ENCODE measurements around the gene SSPN.

The SSPN gene, protein sequence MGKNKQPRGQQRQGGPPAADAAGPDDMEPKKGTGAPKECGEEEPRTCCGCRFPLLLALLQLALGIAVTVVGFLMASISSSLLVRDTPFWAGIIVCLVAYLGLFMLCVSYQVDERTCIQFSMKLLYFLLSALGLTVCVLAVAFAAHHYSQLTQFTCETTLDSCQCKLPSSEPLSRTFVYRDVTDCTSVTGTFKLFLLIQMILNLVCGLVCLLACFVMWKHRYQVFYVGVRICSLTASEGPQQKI

GRCh38 chr12:26195250-26195640 lies at the start of gene SSPN:
SSPN (plus strand) TSS chr12:26195573; CDS start chr12:26195673, 100 bp downstream.
- peak; percentile 60 for ATAC-seq
- TF ChIP-seq TOX (CRISPR knock-in tag; IDR thresholded peaks at IDR 0.05; ENCODE audit: borderline replicate concordance), result no peak

- ATAC-seq, result no peak
These were observed 47.1 kb upstream of the SSPN start for GRCh38 chr12:26148291-26148690.

DNA sequence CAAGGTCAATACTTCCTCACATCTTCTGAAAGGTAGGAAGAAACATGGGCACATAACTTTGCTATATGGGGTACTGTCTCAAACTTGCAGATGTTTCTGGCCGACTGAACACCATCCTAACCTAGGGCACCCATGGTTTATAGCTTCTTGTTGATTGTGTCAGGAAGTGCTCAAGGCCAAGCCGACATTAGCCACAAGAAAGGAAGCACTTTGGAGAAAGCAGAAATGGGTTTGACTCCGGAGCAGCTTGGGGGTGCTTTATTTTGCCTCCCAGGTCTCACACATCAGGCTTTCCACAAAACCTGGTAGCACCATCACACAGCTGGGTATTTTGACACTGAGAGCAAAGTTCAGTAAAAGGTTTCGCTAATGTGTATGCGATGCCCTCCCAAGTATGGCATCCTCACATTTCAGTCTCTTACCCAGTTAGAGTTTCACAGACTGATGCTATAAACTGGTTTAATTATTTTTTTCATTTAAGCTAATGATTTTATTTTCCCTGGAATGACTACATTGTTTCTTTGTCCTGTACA lies 45.3 kb upstream of the SSPN start:
- TF ChIP-seq ZFP3 (CRISPR knock-in tag; IDR thresholded peaks at IDR 0.05), result no peak
- no peak for ATAC-seq

More at GRCh38 chr12:26148291-26148690, 47.1 kb upstream of the SSPN start:
- TF ChIP-seq, protein P1, sequence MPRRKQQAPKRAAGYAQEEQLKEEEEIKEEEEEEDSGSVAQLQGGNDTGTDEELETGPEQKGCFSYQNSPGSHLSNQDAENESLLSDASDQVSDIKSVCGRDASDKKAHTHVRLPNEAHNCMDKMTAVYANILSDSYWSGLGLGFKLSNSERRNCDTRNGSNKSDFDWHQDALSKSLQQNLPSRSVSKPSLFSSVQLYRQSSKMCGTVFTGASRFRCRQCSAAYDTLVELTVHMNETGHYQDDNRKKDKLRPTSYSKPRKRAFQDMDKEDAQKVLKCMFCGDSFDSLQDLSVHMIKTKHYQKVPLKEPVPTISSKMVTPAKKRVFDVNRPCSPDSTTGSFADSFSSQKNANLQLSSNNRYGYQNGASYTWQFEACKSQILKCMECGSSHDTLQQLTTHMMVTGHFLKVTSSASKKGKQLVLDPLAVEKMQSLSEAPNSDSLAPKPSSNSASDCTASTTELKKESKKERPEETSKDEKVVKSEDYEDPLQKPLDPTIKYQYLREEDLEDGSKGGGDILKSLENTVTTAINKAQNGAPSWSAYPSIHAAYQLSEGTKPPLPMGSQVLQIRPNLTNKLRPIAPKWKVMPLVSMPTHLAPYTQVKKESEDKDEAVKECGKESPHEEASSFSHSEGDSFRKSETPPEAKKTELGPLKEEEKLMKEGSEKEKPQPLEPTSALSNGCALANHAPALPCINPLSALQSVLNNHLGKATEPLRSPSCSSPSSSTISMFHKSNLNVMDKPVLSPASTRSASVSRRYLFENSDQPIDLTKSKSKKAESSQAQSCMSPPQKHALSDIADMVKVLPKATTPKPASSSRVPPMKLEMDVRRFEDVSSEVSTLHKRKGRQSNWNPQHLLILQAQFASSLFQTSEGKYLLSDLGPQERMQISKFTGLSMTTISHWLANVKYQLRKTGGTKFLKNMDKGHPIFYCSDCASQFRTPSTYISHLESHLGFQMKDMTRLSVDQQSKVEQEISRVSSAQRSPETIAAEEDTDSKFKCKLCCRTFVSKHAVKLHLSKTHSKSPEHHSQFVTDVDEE (CRISPR knock-in tag; IDR thresholded peaks at IDR 0.05), result no peak
- TF ChIP-seq BACH2 (CRISPR knock-in tag; IDR thresholded peaks at IDR 0.05; ENCODE audit: borderline replicate concordance), result no peak
- no peak for TF ChIP-seq ZNF70 (CRISPR knock-in tag; IDR thresholded peaks at IDR 0.05)
- TF ChIP-seq POU6F1 (CRISPR knock-in tag; IDR thresholded peaks at IDR 0.05; ENCODE audit: borderline replicate concordance, low read depth), result no peak
- TF ChIP-seq ARNTL (CRISPR knock-in tag; IDR thresholded peaks at IDR 0.05; ENCODE audit: borderline replicate concordance, low read depth), result no peak
- no peak for TF ChIP-seq CSRNP3 (CRISPR knock-in tag; IDR thresholded peaks at IDR 0.05)
- no peak for TF ChIP-seq RARB (CRISPR knock-in tag; IDR thresholded peaks at IDR 0.05)
- no peak for TF ChIP-seq CSDC2 (CRISPR knock-in tag; IDR thresholded peaks at IDR 0.05)
- TF ChIP-seq ZNF565 (CRISPR knock-in tag; conservative IDR thresholded peaks at IDR 0.05; ENCODE audit: low read depth), result no peak

GRCh38 chr12:26150736-26151450 lies 44.5 kb upstream of the SSPN start:
- TF ChIP-seq TOX (CRISPR knock-in tag; IDR thresholded peaks at IDR 0.05; ENCODE audit: borderline replicate concordance) (no peak), GLIS3 (CRISPR knock-in tag; IDR thresholded peaks at IDR 0.05) (no peak), POU6F1 (CRISPR knock-in tag; IDR thresholded peaks at IDR 0.05; ENCODE audit: borderline replicate concordance, low read depth) (no peak), TCF4 (CRISPR knock-in tag; IDR thresholded peaks at IDR 0.05; ENCODE audit: borderline replicate concordance) (no peak), RARB (CRISPR knock-in tag; IDR thresholded peaks at IDR 0.05) (no peak)
- ATAC-seq, result peak; percentile 47

- ATAC-seq, result peak; percentile 3; the same call in 1 of the 3 replicates
- TF ChIP-seq ISL1 (CRISPR knock-in tag; IDR thresholded peaks at IDR 0.05), result no peak
- no peak for TF ChIP-seq ZFP30 (CRISPR knock-in tag; IDR thresholded peaks at IDR 0.05)
- TF ChIP-seq TOX (CRISPR knock-in tag; IDR thresholded peaks at IDR 0.05; ENCODE audit: borderline replicate concordance), result no peak
- no peak for TF ChIP-seq SNAI2 (CRISPR knock-in tag; IDR thresholded peaks at IDR 0.05)
- TF ChIP-seq ARNTL (CRISPR knock-in tag; IDR thresholded peaks at IDR 0.05; ENCODE audit: borderline replicate concordance, low read depth), result no peak
- TF ChIP-seq CREB5 (CRISPR knock-in tag; IDR thresholded peaks at IDR 0.05; ENCODE audit: low read depth), result no peak
- TF ChIP-seq ZC3H10 (CRISPR knock-in tag; IDR thresholded peaks at IDR 0.05), result no peak
- TF ChIP-seq RARB (CRISPR knock-in tag; IDR thresholded peaks at IDR 0.05), result no peak
- no peak for TF ChIP-seq GLIS3 (CRISPR knock-in tag; IDR thresholded peaks at IDR 0.05)
- TF ChIP-seq OSR1 (CRISPR knock-in tag; IDR thresholded peaks at IDR 0.05), result no peak
- no peak for TF ChIP-seq ZNF565 (CRISPR knock-in tag; conservative IDR thresholded peaks at IDR 0.05; ENCODE audit: low read depth)
- TF ChIP-seq ZNF70 (CRISPR knock-in tag; IDR thresholded peaks at IDR 0.05), result no peak
- no peak for TF ChIP-seq BACH2 (CRISPR knock-in tag; IDR thresholded peaks at IDR 0.05; ENCODE audit: borderline replicate concordance)
- no peak for TF ChIP-seq ESRRG (CRISPR knock-in tag; IDR thresholded peaks at IDR 0.05)
- no peak for TF ChIP-seq ZNF8 (CRISPR knock-in tag; IDR thresholded peaks at IDR 0.05)
- TF ChIP-seq CSRNP3 (CRISPR knock-in tag; IDR thresholded peaks at IDR 0.05), result no peak
These were observed 42.8 kb upstream of the SSPN start for GRCh38 chr12:26152507-26153102.

Data from SK-N-SH treated with all-trans-retinoic acid at 6 μM for 48 hours (cell line).